K562 (cell line): ENCODE results near the gene RAP2C. TPM values are rescaled to one million over a fixed set of nuclear protein-coding genes. Genes with fewer than 3 reads are reported as not detected.
"Not testable (repeated sequence)": the region's sequence is repeated elsewhere in the genome, so short reads cannot be mapped to it uniquely, and the experiment has no call there.

Experiments used
- ATAC-seq: fragments of 200-7000 bp; cut with Tn5 transposase; 3 replicates; pipeline ENCODE4 v1.9.1; 2020; ENCODE audit warnings: moderate library complexity
- BruUV-seq: library from RNA; stranded (reverse); fragments of 400-500 nt; replicated peaks from 2 replicates; lab custom pipeline; 2021; lab: Mats Ljungman, UMichigan
- CTCF ChIA-PET: fragments of 300-600 bp; formaldehyde crosslinking; extraction: SDS; loops from one replicate; lab custom pipeline; 2021; ENCODE audit warnings: low intra/inter-chr PET ratio; lab: Yijun Ruan, JAX
- POLR2A ChIA-PET: fragments of 300-600, 350-650 bp; sonication (Branson Sonifier 250); formaldehyde crosslinking; extraction: SDS; loops from one replicate; lab custom pipeline; 2021; ENCODE audit warnings: antibody characterized with exemption, inconsistent platforms; lab: Yijun Ruan, JAX
- DNase-seq, 4 experiments: peaks; one replicate each; pipeline versions ENCODE4 v3.0.0 to v3.0.0-alpha.2; 2011 to 2018; ENCODE audit warnings: low spot score in 3 of 4, mixed read lengths in 3 of 4; ENCODE audit errors: extremely low read depth in 1 of 4
- FAIRE-seq: peaks from 2 replicates; lab custom pipeline; 2011; peaks lifted over from hg19 to GRCh38; lab: Jason Lieb, UNC
- H2AFZ ChIP-seq: 2 replicates; pipeline ENCODE4 v1.6.0; 2011; ENCODE audit warnings: low read depth, low read length, control low read depth, inconsistent platforms
- H3K27ac ChIP-seq: fragments of 200-600 bp; 3 replicates; pipeline ENCODE4 v1.8.0; 2011; ENCODE audit warnings: low read depth, mild to moderate bottlenecking, control low read depth, inconsistent platforms, low read length, moderate library complexity, mixed read lengths; ENCODE audit errors: extremely low read depth
- H3K27me3 ChIP-seq, 2 experiments: fragments of 300-600 bp in 1 of 2; 2 replicates in 1 of 2; 3 replicates in 1 of 2; pipeline versions ENCODE4 v1.6.0 to v1.8.0; 2011; ENCODE audit warnings: inconsistent platforms in 2 of 2, low read length in 2 of 2, mild to moderate bottlenecking in 1 of 2, mixed read lengths in 1 of 2, moderate library complexity in 1 of 2; ENCODE audit not compliant: control insufficient read depth in 2 of 2, insufficient read depth in 2 of 2
- H3K36me3 ChIP-seq: fragments of 300-600 bp; 3 replicates; pipeline ENCODE4 v1.8.0; 2011; ENCODE audit warnings: mild to moderate bottlenecking, low read length, inconsistent platforms; ENCODE audit not compliant: control insufficient read depth, insufficient read depth
- H3K4me1 ChIP-seq, 2 experiments: fragments of 200-600 bp in 1 of 2; replicated peaks in 1 of 2; 2 replicates in 1 of 2; 3 replicates in 1 of 2; pipeline versions ENCODE4 v1.5.1 to v1.8.0; 2011; ENCODE audit warnings: inconsistent platforms in 2 of 2, low read length in 2 of 2, mild to moderate bottlenecking in 1 of 2, mixed read lengths in 1 of 2, moderate library complexity in 1 of 2; ENCODE audit not compliant: control insufficient read depth in 2 of 2, insufficient read depth in 2 of 2
- H3K4me2 ChIP-seq: 2 replicates; pipeline ENCODE4 v1.6.1; 2011; ENCODE audit warnings: low read length, control low read depth, inconsistent platforms, mixed read lengths; ENCODE audit not compliant: insufficient read depth
- H3K4me3 ChIP-seq: fragments of 200-600 bp; sonication (generic), shearing (Covaris generic); 2 replicates; pipeline ENCODE4 v1.5.1; 2016; ENCODE audit warnings: control low read depth, inconsistent platforms
- H3K79me2 ChIP-seq: fragments of 200-600 bp; 3 replicates; pipeline ENCODE4 v1.8.0; 2011; ENCODE audit warnings: low read length, inconsistent platforms; ENCODE audit not compliant: control insufficient read depth, insufficient read depth
- H3K9ac ChIP-seq, 2 experiments: 2 replicates each; pipeline versions ENCODE4 v1.6.0 to v1.6.1; 2011; ENCODE audit warnings: low read depth in 2 of 2, low read length in 2 of 2, control low read depth in 1 of 2, inconsistent platforms in 1 of 2, mild to moderate bottlenecking in 1 of 2, mixed read lengths in 1 of 2; ENCODE audit not compliant: insufficient read depth in 1 of 2
- H3K9me1 ChIP-seq: one replicate; pipeline ENCODE4 v1.6.0; 2011; ENCODE audit warnings: inconsistent platforms, mild to moderate bottlenecking, low read length, moderate library complexity; ENCODE audit not compliant: control insufficient read depth, insufficient read depth
- H3K9me3 ChIP-seq: replicated peaks from 2 replicates; pipeline ENCODE4 v1.5.1; 2011; ENCODE audit warnings: low read depth, low read length, inconsistent platforms; ENCODE audit not compliant: control insufficient read depth, insufficient read depth
- H4K20me1 ChIP-seq: replicated peaks from 2 replicates; pipeline ENCODE4 v1.6.1; 2011; ENCODE audit warnings: low read length, inconsistent platforms, mixed read lengths; ENCODE audit not compliant: control insufficient read depth, insufficient read depth
- RBM25 ChIP-seq: fragments of 200-400 bp; formaldehyde crosslinking; IDR thresholded peaks from 2 replicates; pipeline ENCODE4 v1.6.1; 2018; ENCODE audit warnings: low read length, low read depth, moderate library complexity; ENCODE audit not compliant: severe bottlenecking
- TEAD1 ChIP-seq, 2 experiments: fragments of 450-650 bp in 1 of 2; sonication (generic) in 1 of 2; formaldehyde crosslinking; IDR thresholded peaks; 2 replicates each; pipeline versions ENCODE4 v1.4.0 to v1.8.0; 2020 to 2022; ENCODE audit warnings: mild to moderate bottlenecking in 2 of 2, missing genetic modification reagents in 1 of 2
- ZMIZ1 ChIP-seq, 2 experiments: fragments of 150-350 bp in 1 of 2; IDR thresholded peaks; 2 replicates each; pipeline ENCODE4 v1.6.1; 2012 to 2016; ENCODE audit warnings: low read depth in 2 of 2, low read length in 2 of 2, mild to moderate bottlenecking in 1 of 2, moderate library complexity in 1 of 2
- ZNF146 ChIP-seq: IDR thresholded peaks from one replicate; pipeline ENCODE4 v1.6.1; 2018; ENCODE audit warnings: missing compliant biosample characterization; ENCODE audit not compliant: unreplicated experiment
- WGBS: fragments of 100-300 bp; shearing (Covaris generic); methylation state at CpG from one replicate; pipeline ENCODE4 v1.1.6; 2016; ENCODE audit warnings: low coverage, mixed read lengths; ENCODE audit not compliant: insufficient coverage; ENCODE audit errors: missing lambda C conversion rate; 5-methylcytosine and 5-hydroxymethylcytosine counted together
- in situ Hi-C: fragments of 300-500 bp; cut with MboI; formaldehyde crosslinking; loops from 4 replicates; pipeline ENCODE4 v1.15.0; 2018; ENCODE audit warnings: inconsistent platforms, mixed read lengths
- intact Hi-C: fragments of 100-400 bp; cut with micrococcal nuclease; formaldehyde crosslinking; loops from 2 replicates; pipeline ENCODE4 v1.14.2; 2022
- polyA plus RNA-seq, 8 experiments: library from polyadenylated mRNA; depleted of rRNA in 4 of 8; stranded (reverse) in 5 of 8; unstranded in 3 of 8; fragments of >200 nt; fragmentation: Nextera tagmentation in 2 of 8; fragmentation: Illumina TruSeq in 1 of 8; extraction: Ambion mirVana in 2 of 8; extraction: Trizol in 1 of 8; gene quantifications; 2 replicates each; pipeline versions ENCODE4 v1.2.1 to v1.2.3, GENCODE V29; 2011 to 2014; ENCODE audit warnings: inconsistent platforms in 1 of 8, missing spikeins in 1 of 8
- total RNA-seq, 7 experiments: library from RNA; depleted of rRNA in 6 of 7; stranded (reverse); fragments of >200 nt in 6 of 7; fragmentation: Illumina TruSeq in 2 of 7; extraction: Trizol in 2 of 7; gene quantifications; 2 replicates each; pipeline versions ENCODE4 v1.2.1 to v1.2.3, GENCODE V29; 2011 to 2021; ENCODE audit warnings: low replicate concordance in 1 of 7

The RAP2C gene
- total and polyA plus RNA-seq, 9 of the 15 experiments (the other 6 are each of a cell fraction or from before 2014, with no cell fraction given) = 7.8 to 28.6 (median 18.6) TPM

- Histone ChIP-seq H3K9me1 (no peaks in the 10 kb centered on the region), H3K4me1 (no peaks in the 10 kb centered on the region), H3K27me3 (no peaks in the 10 kb centered on the region), H3K79me2 (no peaks in the 10 kb centered on the region), H3K36me3 (no peaks in the 10 kb centered on the region), H3K9ac (no peak overlapping the region), H3K9me3 (0 out of 2 replicates have a peak, but pooled peaks cover 3% of the 10 kb centered on the region), H4K20me1 (no peaks in the 10 kb centered on the region), H3K4me3 (no peak overlapping the region), H2AFZ (no peak overlapping the region), H3K4me2 (no peak overlapping the region), H3K27ac (no peak overlapping the region)
- CTCF ChIA-PET = no interaction called here
- ATAC-seq = no peak
- POLR2A ChIA-PET = no interaction called here
- intact Hi-C loops (no loop called here), in situ Hi-C loops (no loop called here)
- FAIRE-seq = no peak
- BruUV-seq = no TSS peak
- TF ChIP-seq TEAD1 (CRISPR knock-in tag; IDR thresholded peaks at IDR 0.05) = no peak
- peak; percentile 20 for TF ChIP-seq RBM25
- peak; percentile 14 for TF ChIP-seq ZNF146
- no peak for TF ChIP-seq ZMIZ1 (IDR thresholded peaks at IDR 0.05; ENCODE audit: low read depth in 2 of 2, low read length in 2 of 2)
- DNase-seq = no peak
Measured at GRCh38 chrX:132165005-132165404, 54.2 kb downstream of the RAP2C start.

DNA sequence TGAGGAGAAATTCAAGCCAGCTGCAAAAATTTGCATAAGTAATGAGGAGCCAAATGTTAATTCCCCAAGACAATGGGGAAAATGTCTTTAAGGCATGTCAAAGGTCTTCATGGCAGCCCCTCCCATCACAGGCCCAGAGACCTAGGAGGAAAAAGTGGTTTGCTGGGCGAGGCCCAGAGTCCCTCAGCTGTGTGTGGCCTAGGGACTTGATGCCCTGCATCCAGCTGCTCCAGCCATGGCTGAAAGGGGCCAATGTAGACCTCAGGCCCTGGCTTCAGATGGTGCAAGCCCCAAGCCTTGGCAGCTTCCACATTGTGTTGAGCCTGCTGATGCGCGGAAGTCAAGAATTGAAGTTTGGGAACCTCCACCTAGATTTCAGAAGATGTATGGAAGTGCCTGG, 56.2 kb downstream of the RAP2C start:
- H3K36me3 ChIP-seq, H3K27ac ChIP-seq, H3K4me1 ChIP-seq, H4K20me1 ChIP-seq, H3K9me1 ChIP-seq, intact Hi-C loops, H3K27me3 ChIP-seq, CTCF ChIA-PET, H3K79me2 ChIP-seq, H3K4me3 ChIP-seq, H3K4me2 ChIP-seq, H2AFZ ChIP-seq, H3K9ac ChIP-seq, FAIRE-seq, BruUV-seq, ATAC-seq, in situ Hi-C loops, H3K9me3 ChIP-seq, POLR2A ChIA-PET, DNase-seq: not testable (repeated sequence)
- WGBS = no CpG with 5 or more reads among the region's 3 CpGs
